Esophagus squamous epithelium (tissue), 5 donors: Measurements from ENCODE around the gene SPRR2E. TPM values are rescaled to one million over a fixed set of nuclear protein-coding genes. Genes with fewer than 3 reads are reported as not detected.

Source experiments
- DNase-seq: peaks from one replicate; lab custom pipeline; 2025; lab: John Stamatoyannopoulos, UW
- H3K27ac ChIP-seq, 4 donors: fragments of 200-600 bp; sonication (generic); one replicate each; pipeline ENCODE4 v1.5.1; 2016 to 2019; ENCODE audit warnings: mild to moderate bottlenecking in 1 of 4
- H3K27me3 ChIP-seq, 4 donors: fragments of 200-600 bp; sonication (generic); 1 replicate in 3 of 4; 2 replicates in 1 of 4; pipeline versions ENCODE4 v1.5.1 to v1.6.0; 2017 to 2021; ENCODE audit warnings: antibody characterized with exemption in 1 of 4
- H3K36me3 ChIP-seq, 3 donors: fragments of 200-600 bp; sonication (generic); one replicate each; pipeline ENCODE4 v1.5.1; 2016 to 2019
- H3K4me1 ChIP-seq, 3 donors: fragments of 200-600 bp; sonication (generic); one replicate each; pipeline ENCODE4 v1.5.1; 2017 to 2019
- H3K4me3 ChIP-seq, 4 donors: fragments of 200-600 bp; sonication (generic); 1 replicate in 3 of 4; 2 replicates in 1 of 4; pipeline ENCODE4 v1.5.1; 2016 to 2019; ENCODE audit warnings: mild to moderate bottlenecking in 2 of 4, moderate library complexity in 1 of 4
- H3K9me3 ChIP-seq, 3 donors: fragments of 200-600 bp; sonication (generic); one replicate each; pipeline ENCODE4 v1.5.1; 2016 to 2019
- POLR2A ChIP-seq, 4 donors: fragments of 450-650 bp; IDR thresholded peaks; one replicate each; pipeline ENCODE4 v1.6.1; 2017; ENCODE audit warnings: antibody characterized with exemption in 4 of 4, mild to moderate bottlenecking in 4 of 4, moderate library complexity in 3 of 4
- WGBS, 2 donors: methylation state at CpG; one replicate each; pipeline ENCODE4 v1.1.5; 2018; 5-methylcytosine and 5-hydroxymethylcytosine counted together
- intact Hi-C: fragments of 100-400 bp; cut with DNase I; formaldehyde crosslinking; loops from one replicate; pipeline ENCODE4 v1.15.0; 2022
- total RNA-seq, 4 donors: library from RNA; depleted of rRNA; stranded (reverse); fragments of >200 nt; gene quantifications; one replicate each; pipeline ENCODE4 v1.1.0, GENCODE V29; 2016
- TF ChIP-seq, protein P1 (sequence below), 6 experiments: fragments of 450-650 bp in 4 of 6; fragments of 200-600 bp in 2 of 6; sonication (generic) in 2 of 6; IDR thresholded peaks; one replicate each; pipeline ENCODE4 v1.5.1; 2016 to 2019; ENCODE audit warnings: antibody characterized with exemption in 6 of 6, mild to moderate bottlenecking in 4 of 6, moderate library complexity in 4 of 6
- donor health status: DM: yes; HTN: yes; CAD: no.

SPRR2E gene
- total RNA-seq, 4 donors from 2014 or later: 4.0 to 3,177 (median 449) TPM

DNA sequence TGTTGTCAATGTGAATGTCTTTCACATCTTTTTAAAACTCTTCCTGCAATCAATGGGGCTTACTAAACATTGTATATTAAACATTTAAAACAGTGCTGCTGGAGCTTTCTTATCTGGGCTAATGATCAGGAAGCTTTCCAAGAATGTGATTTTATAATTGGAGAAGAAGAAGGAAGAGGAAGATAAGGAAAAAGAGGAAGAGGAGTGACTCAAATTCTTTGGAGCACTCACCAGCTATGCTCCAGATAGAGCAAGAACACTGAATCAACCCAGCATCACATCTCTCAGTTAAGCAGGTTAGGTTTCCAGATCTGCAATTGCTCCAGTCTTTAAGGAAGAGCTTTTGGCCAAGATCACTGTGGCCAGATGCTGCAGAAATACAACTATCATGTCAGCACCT, 1.4 kb upstream of the SPRR2E start:
- TF ChIP-seq, protein P1, sequence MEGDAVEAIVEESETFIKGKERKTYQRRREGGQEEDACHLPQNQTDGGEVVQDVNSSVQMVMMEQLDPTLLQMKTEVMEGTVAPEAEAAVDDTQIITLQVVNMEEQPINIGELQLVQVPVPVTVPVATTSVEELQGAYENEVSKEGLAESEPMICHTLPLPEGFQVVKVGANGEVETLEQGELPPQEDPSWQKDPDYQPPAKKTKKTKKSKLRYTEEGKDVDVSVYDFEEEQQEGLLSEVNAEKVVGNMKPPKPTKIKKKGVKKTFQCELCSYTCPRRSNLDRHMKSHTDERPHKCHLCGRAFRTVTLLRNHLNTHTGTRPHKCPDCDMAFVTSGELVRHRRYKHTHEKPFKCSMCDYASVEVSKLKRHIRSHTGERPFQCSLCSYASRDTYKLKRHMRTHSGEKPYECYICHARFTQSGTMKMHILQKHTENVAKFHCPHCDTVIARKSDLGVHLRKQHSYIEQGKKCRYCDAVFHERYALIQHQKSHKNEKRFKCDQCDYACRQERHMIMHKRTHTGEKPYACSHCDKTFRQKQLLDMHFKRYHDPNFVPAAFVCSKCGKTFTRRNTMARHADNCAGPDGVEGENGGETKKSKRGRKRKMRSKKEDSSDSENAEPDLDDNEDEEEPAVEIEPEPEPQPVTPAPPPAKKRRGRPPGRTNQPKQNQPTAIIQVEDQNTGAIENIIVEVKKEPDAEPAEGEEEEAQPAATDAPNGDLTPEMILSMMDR (IDR thresholded peaks at IDR 0.05): no peak
- no peak for TF ChIP-seq POLR2A (IDR thresholded peaks at IDR 0.05)
- no peak overlapping the region for H3K4me3 ChIP-seq
- no peaks in the 10 kb centered on the region for H3K27me3 ChIP-seq
- no peaks in the 10 kb centered on the region for H3K36me3 ChIP-seq
- intact Hi-C loops: no loop called here
- H3K27ac ChIP-seq: peak overlapping the region in 1 of 4 donors; percentile 3
- no peaks in the 10 kb centered on the region for H3K9me3 ChIP-seq
- H3K4me1 ChIP-seq: peaks cover 0 to 9% (median 0%) of the 10 kb centered on the region in 3 donors
- DNase-seq: no peak

DNA sequence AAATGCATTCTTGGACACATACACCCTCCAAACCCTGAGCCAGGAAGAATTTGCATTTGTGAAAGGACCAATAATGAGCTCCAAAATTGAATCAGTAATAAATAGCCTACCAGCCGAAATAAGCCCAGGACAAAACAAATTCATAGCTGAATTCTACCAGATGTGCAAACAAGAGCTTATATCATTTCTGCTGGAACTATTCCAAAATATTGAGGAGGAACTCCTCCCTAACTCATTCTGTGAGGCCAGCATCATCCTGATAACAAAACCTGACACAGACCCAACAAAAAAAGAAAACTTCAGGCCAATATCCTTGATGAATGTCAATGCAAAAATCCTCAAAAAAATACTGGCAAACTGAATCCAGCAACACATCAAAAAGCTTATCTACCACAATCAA, 6.7 kb downstream of the SPRR2E start:
- H3K36me3 ChIP-seq: no peaks in the 10 kb centered on the region
- intact Hi-C loops: no loop called here
- no peaks in the 10 kb centered on the region for H3K27me3 ChIP-seq
- TF ChIP-seq, protein P1 (IDR thresholded peaks at IDR 0.05): no peak
- TF ChIP-seq POLR2A (IDR thresholded peaks at IDR 0.05): no peak
- H3K27ac ChIP-seq: no peak overlapping the region
- no peak overlapping the region for H3K4me3 ChIP-seq
- DNase-seq: no peak
- H3K4me1 ChIP-seq: no peaks in the 10 kb centered on the region
- WGBS, 2 donors: 53 to 63% methylated on average over 1 of the region's 1 CpG
- H3K9me3 ChIP-seq: peaks cover 0 to 3% (median 0%) of the 10 kb centered on the region in 3 donors

DNA sequence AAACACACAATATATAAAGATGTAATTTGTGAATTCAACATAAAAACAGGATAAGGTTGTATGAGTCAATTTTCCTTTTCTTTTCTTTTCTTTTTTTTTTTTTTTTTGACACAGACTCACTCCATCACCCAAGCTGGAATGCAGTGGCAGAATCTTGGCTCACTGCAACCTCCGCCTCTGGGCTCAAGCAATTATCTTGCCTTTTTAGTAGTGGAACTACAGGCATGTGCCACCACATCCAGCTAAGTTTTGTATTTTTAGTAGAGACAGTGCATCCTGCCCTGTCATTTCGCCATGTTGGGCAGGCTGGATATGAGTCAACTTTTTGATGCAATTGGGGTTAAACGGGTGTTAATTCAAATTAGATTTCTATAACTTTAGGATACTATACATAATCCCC, 12.6 kb downstream of the SPRR2E start:
- H3K27me3 ChIP-seq: no peaks in the 10 kb centered on the region
- TF ChIP-seq, protein P1 (IDR thresholded peaks at IDR 0.05): no peak
- TF ChIP-seq POLR2A (IDR thresholded peaks at IDR 0.05): no peak
- no peaks in the 10 kb centered on the region for H3K36me3 ChIP-seq
- 34 to 36% methylated on average over 3 of the region's 3 CpGs for WGBS, 2 donors
- H3K4me1 ChIP-seq: no peaks in the 10 kb centered on the region
- intact Hi-C loops: no loop called here
- H3K9me3 ChIP-seq: peaks cover 0 to 3% (median 0%) of the 10 kb centered on the region in 3 donors
- no peak overlapping the region for H3K27ac ChIP-seq
- H3K4me3 ChIP-seq: no peak overlapping the region
- no peak for DNase-seq

DNA sequence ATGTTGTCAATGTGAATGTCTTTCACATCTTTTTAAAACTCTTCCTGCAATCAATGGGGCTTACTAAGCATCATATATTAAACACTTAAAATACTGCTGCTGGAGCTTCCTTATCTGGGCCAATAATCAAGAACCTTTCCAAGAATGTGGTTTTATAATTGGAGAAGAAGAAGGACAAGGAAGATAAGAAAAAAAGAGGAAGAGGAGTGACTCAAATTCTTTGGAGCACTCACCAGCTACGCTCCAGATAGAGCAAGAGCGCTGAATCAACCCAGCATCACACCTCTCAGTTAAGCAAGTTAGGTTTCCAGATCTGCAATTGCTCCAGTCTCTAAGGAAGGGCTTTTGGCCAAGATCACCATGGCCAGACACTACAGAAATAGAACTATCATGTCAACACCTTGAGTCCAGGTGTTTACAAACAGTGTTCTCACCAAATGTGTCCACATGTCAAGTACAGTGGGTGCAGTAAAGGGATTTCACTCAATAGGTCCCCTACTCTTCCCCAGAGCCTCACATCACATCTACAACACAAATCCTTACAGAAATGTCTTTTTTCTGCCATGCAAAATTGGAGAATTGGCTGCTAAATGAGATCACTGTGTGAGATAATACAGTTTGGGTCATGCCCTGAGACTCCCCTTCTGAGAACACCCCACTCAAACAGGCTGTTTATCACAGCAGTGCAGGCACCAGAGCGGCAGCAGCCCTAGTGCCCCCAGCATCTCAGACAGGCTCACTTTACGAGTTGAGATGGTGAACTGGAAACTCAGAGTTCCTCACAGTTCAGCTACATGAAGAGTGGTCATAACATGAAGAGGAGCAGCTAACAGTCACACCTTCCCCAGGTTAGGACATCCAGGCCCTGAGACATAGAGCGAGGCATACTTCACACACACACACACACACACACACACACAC, 21.3 kb downstream of the SPRR2E start:
- intact Hi-C loops: no loop called here
- H3K27me3 ChIP-seq: no peaks in the 10 kb centered on the region
- TF ChIP-seq POLR2A (IDR thresholded peaks at IDR 0.05): no peak
- TF ChIP-seq, protein P1 (IDR thresholded peaks at IDR 0.05): no peak
- no peak overlapping the region for H3K4me3 ChIP-seq
- 71 to 77% methylated on average over 4 to 5 of the region's 5 CpGs for WGBS, 2 donors
- H3K36me3 ChIP-seq: no peaks in the 10 kb centered on the region
- H3K9me3 ChIP-seq: no peaks in the 10 kb centered on the region
- peaks cover 0 to 4% (median 0%) of the 10 kb centered on the region in 3 donors for H3K4me1 ChIP-seq
- DNase-seq: no peak
- no peak overlapping the region for H3K27ac ChIP-seq

DNA sequence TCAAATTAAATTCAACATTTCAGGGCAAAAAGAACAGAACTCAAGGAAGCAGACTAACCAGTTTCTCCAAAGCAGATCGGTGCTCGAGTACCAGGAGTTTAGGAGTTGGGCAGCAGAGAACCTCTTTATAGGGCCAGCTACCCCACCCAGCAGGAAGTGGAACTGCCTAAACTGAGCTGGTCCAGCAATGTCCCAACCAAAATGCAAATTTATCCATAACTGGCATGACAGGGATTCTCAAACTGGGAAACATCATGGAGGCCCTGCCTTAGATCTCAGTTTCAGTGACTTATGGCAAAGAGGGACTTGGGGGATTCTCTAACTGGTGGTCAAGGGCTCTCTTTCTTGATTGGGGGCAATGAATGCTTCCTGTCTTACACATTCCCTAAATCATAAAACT, 22.8 kb downstream of the SPRR2E start, which contains the start of gene SPRR2B:
TSS of gene SPRR2B (minus strand) at position 101 of the 400 bp plus-strand sequence. CDS start 772 bp downstream, outside the sequence.
- no peak within 1 kb of the TSS for H3K27ac ChIP-seq
- intact Hi-C loops: no loop called here
- H3K27me3 ChIP-seq: no peaks in the 10 kb centered on the region
- H3K9me3 ChIP-seq: no peaks in the 10 kb centered on the region
- peaks cover 0 to 4% (median 0%) of the 10 kb centered on the region in 3 donors for H3K4me1 ChIP-seq
- no peak for TF ChIP-seq POLR2A (IDR thresholded peaks at IDR 0.05)
- TF ChIP-seq, protein P1 (IDR thresholded peaks at IDR 0.05): no peak
- H3K4me3 ChIP-seq: no peak within 1 kb of the TSS
- 48 to 61% methylated on average over 2 of the region's 2 CpGs for WGBS, 2 donors
- H3K36me3 ChIP-seq: no peaks in the 10 kb centered on the region
- no peak for DNase-seq
